SK-N-MC (cell line): ENCODE results near the gene RBM24.

Experiments used
- DNase-seq: peaks from one replicate; pipeline ENCODE4 v3.0.0-alpha.2; 2011; ENCODE audit warnings: low read depth, low spot score
- H3K27ac ChIP-seq: fragments of 200-600 bp; sonication (generic); 2 replicates; pipeline ENCODE4 v1.5.1; 2016; ENCODE audit warnings: mixed run types
- H3K36me3 ChIP-seq: fragments of 200-600 bp; sonication (generic); 2 replicates; pipeline ENCODE4 v1.6.1; 2017; ENCODE audit warnings: antibody characterized with exemption, low read length, mixed read lengths; ENCODE audit not compliant: insufficient read depth
- H3K4me3 ChIP-seq: fragments of 200-600 bp; sonication (generic); 2 replicates; pipeline ENCODE4 v1.5.1; 2016
- H3K9ac ChIP-seq: fragments of 200-600 bp; sonication (generic); 2 replicates; pipeline ENCODE4 v1.8.0; 2017; ENCODE audit warnings: mixed run types, mixed read lengths; ENCODE audit not compliant: insufficient read length
- H3K9me3 ChIP-seq: fragments of 200-600 bp; sonication (generic); 2 replicates; pipeline ENCODE4 v1.6.1; 2017; ENCODE audit warnings: low read depth, mild to moderate bottlenecking, antibody characterized with exemption, low read length, moderate library complexity, mixed read lengths
- EZH2 ChIP-seq: fragments of 200-600 bp; sonication (generic); IDR thresholded peaks from one replicate; pipeline ENCODE4 v1.6.1; 2017; ENCODE audit warnings: antibody characterized with exemption
- FOXP2 ChIP-seq: optimal IDR thresholded peaks from 2 replicates; pipeline ENCODE3; 2011; ENCODE audit warnings: mild to moderate bottlenecking, moderate library complexity; ENCODE audit not compliant: insufficient read depth; ENCODE audit errors: extremely low read length, control extremely low read depth
- POLR2AphosphoS5 ChIP-seq: IDR thresholded peaks from 2 replicates; pipeline ENCODE4 v1.6.1; 2012; ENCODE audit warnings: mild to moderate bottlenecking, low read depth, low read length, borderline replicate concordance

The RBM24 gene

GRCh38 chr6:17280552-17281090 lies 540 bp upstream of the RBM24 start:
- no peak for DNase-seq
- no peaks in the 10 kb centered on the region for H3K36me3 ChIP-seq
- no peaks in the 10 kb centered on the region for H3K9me3 ChIP-seq
- no peak for TF ChIP-seq FOXP2
- no peak for TF ChIP-seq POLR2AphosphoS5
- TF ChIP-seq EZH2 = no peak
- H3K4me3 ChIP-seq = peak overlapping the region; percentile 66
- no peak overlapping the region for H3K27ac ChIP-seq
- H3K9ac ChIP-seq = no peak overlapping the region

- H3K9me3 ChIP-seq = no peaks in the 10 kb centered on the region
- no peaks in the 10 kb centered on the region for H3K36me3 ChIP-seq
- no peak for TF ChIP-seq EZH2
- TF ChIP-seq POLR2AphosphoS5 = no peak
- no peak for TF ChIP-seq FOXP2
- peak overlapping the region; percentile 71 for H3K9ac ChIP-seq
- H3K27ac ChIP-seq = no peak overlapping the region
- peak overlapping the region; percentile 91 for H3K4me3 ChIP-seq
- no peak for DNase-seq
Observed at GRCh38 chr6:17281497-17282481, 628 bp downstream of the RBM24 start.

GRCh38 chr6:17283074-17283473 lies 1.9 kb downstream of the RBM24 start:
- Histone ChIP-seq H3K36me3 (no peaks in the 10 kb centered on the region), H3K9me3 (no peaks in the 10 kb centered on the region), H3K4me3 (no peak overlapping the region), H3K27ac (no peak overlapping the region), H3K9ac (no peak overlapping the region)
- TF ChIP-seq EZH2 = no peak
- no peak for DNase-seq

- Histone ChIP-seq H3K27ac (no peak overlapping the region), H3K4me3 (no peak overlapping the region), H3K9ac (no peak overlapping the region), H3K36me3 (no peaks in the 10 kb centered on the region), H3K9me3 (no peaks in the 10 kb centered on the region)
- no peak for TF ChIP-seq POLR2AphosphoS5
- TF ChIP-seq EZH2 = no peak
- TF ChIP-seq FOXP2 = no peak
- DNase-seq = no peak
Observed at GRCh38 chr6:17289630-17290061, 8.5 kb downstream of the RBM24 start.

GRCh38 chr6:17291778-17292177 lies 10.6 kb downstream of the RBM24 start:
- no peaks in the 10 kb centered on the region for H3K36me3 ChIP-seq
- H3K9me3 ChIP-seq = no peaks in the 10 kb centered on the region
- H3K9ac ChIP-seq = no peak overlapping the region
- peak overlapping the region; percentile 95; the same call in 1 of the 2 replicates for H3K27ac ChIP-seq
- no peak for DNase-seq
- TF ChIP-seq EZH2 (no peak), POLR2AphosphoS5 (no peak), FOXP2 (no peak)
- no peak overlapping the region for H3K4me3 ChIP-seq

GRCh38 chr6:17292600-17293133 lies 11.5 kb downstream of the RBM24 start:
- H3K9me3 ChIP-seq = no peaks in the 10 kb centered on the region
- DNase-seq = peak; percentile 53
- H3K9ac ChIP-seq = peak overlapping the region; percentile 49
- TF ChIP-seq FOXP2 (no peak), POLR2AphosphoS5 (peak; percentile 38; the same call in 1 of the 2 replicates), EZH2 (no peak)
- peak overlapping the region; percentile 95 for H3K27ac ChIP-seq
- H3K36me3 ChIP-seq = no peaks in the 10 kb centered on the region
- H3K4me3 ChIP-seq = peak overlapping the region; percentile 66

GRCh38 chr6:17293395-17293794 lies 12.2 kb downstream of the RBM24 start:
- Histone ChIP-seq H3K9me3 (no peaks in the 10 kb centered on the region), H3K9ac (peak overlapping the region; percentile 49), H3K27ac (peak overlapping the region; percentile 95), H3K4me3 (peak overlapping the region; percentile 66), H3K36me3 (no peaks in the 10 kb centered on the region)
- DNase-seq = no peak
- no peak for TF ChIP-seq EZH2
- TF ChIP-seq POLR2AphosphoS5 = no peak
- no peak for TF ChIP-seq FOXP2

- no peak overlapping the region for H3K9ac ChIP-seq
- DNase-seq = no peak
- H3K36me3 ChIP-seq = no peaks in the 10 kb centered on the region
Observed at GRCh38 chr6:17297271-17298080, 16.3 kb downstream of the RBM24 start.

More at GRCh38 chr6:17297271-17298080, 16.3 kb downstream of the RBM24 start:
- TF ChIP-seq FOXP2 = no peak
- TF ChIP-seq EZH2 = no peak
- TF ChIP-seq POLR2AphosphoS5 = no peak
- Histone ChIP-seq H3K4me3 (no peak overlapping the region), H3K9me3 (no peaks in the 10 kb centered on the region), H3K27ac (peak overlapping the region; percentile 58; the same call in 1 of the 2 replicates)
